K562 (cell line): ENCODE results near the gene UBE2H. TPM values are rescaled to one million over a fixed set of nuclear protein-coding genes. Genes with fewer than 3 reads are reported as not detected.

Source experiments
- ATAC-seq: fragments of 200-7000 bp; cut with Tn5 transposase; 3 replicates; pipeline ENCODE4 v1.9.1; 2020; ENCODE audit warnings: moderate library complexity
- BruUV-seq: library from RNA; stranded (reverse); fragments of 400-500 nt; replicated peaks from 2 replicates; lab custom pipeline; 2021; lab: Mats Ljungman, UMichigan
- CTCF ChIA-PET: fragments of 300-600 bp; formaldehyde crosslinking; extraction: SDS; loops from one replicate; lab custom pipeline; 2021; ENCODE audit warnings: low intra/inter-chr PET ratio; lab: Yijun Ruan, JAX
- POLR2A ChIA-PET: fragments of 300-600, 350-650 bp; sonication (Branson Sonifier 250); formaldehyde crosslinking; extraction: SDS; loops from one replicate; lab custom pipeline; 2021; ENCODE audit warnings: antibody characterized with exemption, inconsistent platforms; lab: Yijun Ruan, JAX
- DNase-seq, 4 experiments: peaks; one replicate each; pipeline versions ENCODE4 v3.0.0 to v3.0.0-alpha.2; 2011 to 2018; ENCODE audit warnings: low spot score in 3 of 4, mixed read lengths in 3 of 4; ENCODE audit errors: extremely low read depth in 1 of 4
- FAIRE-seq: peaks from 2 replicates; lab custom pipeline; 2011; peaks lifted over from hg19 to GRCh38; lab: Jason Lieb, UNC
- H2AFZ ChIP-seq: 2 replicates; pipeline ENCODE4 v1.6.0; 2011; ENCODE audit warnings: low read depth, low read length, control low read depth, inconsistent platforms
- H3K27ac ChIP-seq: fragments of 200-600 bp; 3 replicates; pipeline ENCODE4 v1.8.0; 2011; ENCODE audit warnings: low read depth, mild to moderate bottlenecking, control low read depth, inconsistent platforms, low read length, moderate library complexity, mixed read lengths; ENCODE audit errors: extremely low read depth
- H3K27me3 ChIP-seq, 2 experiments: fragments of 300-600 bp in 1 of 2; 2 replicates in 1 of 2; 3 replicates in 1 of 2; pipeline versions ENCODE4 v1.6.0 to v1.8.0; 2011; ENCODE audit warnings: inconsistent platforms in 2 of 2, low read length in 2 of 2, mild to moderate bottlenecking in 1 of 2, mixed read lengths in 1 of 2, moderate library complexity in 1 of 2; ENCODE audit not compliant: control insufficient read depth in 2 of 2, insufficient read depth in 2 of 2
- H3K36me3 ChIP-seq: fragments of 300-600 bp; 3 replicates; pipeline ENCODE4 v1.8.0; 2011; ENCODE audit warnings: mild to moderate bottlenecking, low read length, inconsistent platforms; ENCODE audit not compliant: control insufficient read depth, insufficient read depth
- H3K4me1 ChIP-seq, 2 experiments: fragments of 200-600 bp in 1 of 2; replicated peaks in 1 of 2; 2 replicates in 1 of 2; 3 replicates in 1 of 2; pipeline versions ENCODE4 v1.5.1 to v1.8.0; 2011; ENCODE audit warnings: inconsistent platforms in 2 of 2, low read length in 2 of 2, mild to moderate bottlenecking in 1 of 2, mixed read lengths in 1 of 2, moderate library complexity in 1 of 2; ENCODE audit not compliant: control insufficient read depth in 2 of 2, insufficient read depth in 2 of 2
- H3K4me2 ChIP-seq: 2 replicates; pipeline ENCODE4 v1.6.1; 2011; ENCODE audit warnings: low read length, control low read depth, inconsistent platforms, mixed read lengths; ENCODE audit not compliant: insufficient read depth
- H3K4me3 ChIP-seq: fragments of 200-600 bp; sonication (generic), shearing (Covaris generic); 2 replicates; pipeline ENCODE4 v1.5.1; 2016; ENCODE audit warnings: control low read depth, inconsistent platforms
- H3K79me2 ChIP-seq: fragments of 200-600 bp; 3 replicates; pipeline ENCODE4 v1.8.0; 2011; ENCODE audit warnings: low read length, inconsistent platforms; ENCODE audit not compliant: control insufficient read depth, insufficient read depth
- H3K9ac ChIP-seq, 2 experiments: 2 replicates each; pipeline versions ENCODE4 v1.6.0 to v1.6.1; 2011; ENCODE audit warnings: low read depth in 2 of 2, low read length in 2 of 2, control low read depth in 1 of 2, inconsistent platforms in 1 of 2, mild to moderate bottlenecking in 1 of 2, mixed read lengths in 1 of 2; ENCODE audit not compliant: insufficient read depth in 1 of 2
- H3K9me1 ChIP-seq: one replicate; pipeline ENCODE4 v1.6.0; 2011; ENCODE audit warnings: inconsistent platforms, mild to moderate bottlenecking, low read length, moderate library complexity; ENCODE audit not compliant: control insufficient read depth, insufficient read depth
- H3K9me3 ChIP-seq: replicated peaks from 2 replicates; pipeline ENCODE4 v1.5.1; 2011; ENCODE audit warnings: low read depth, low read length, inconsistent platforms; ENCODE audit not compliant: control insufficient read depth, insufficient read depth
- H4K20me1 ChIP-seq: replicated peaks from 2 replicates; pipeline ENCODE4 v1.6.1; 2011; ENCODE audit warnings: low read length, inconsistent platforms, mixed read lengths; ENCODE audit not compliant: control insufficient read depth, insufficient read depth
- MEIS2 ChIP-seq: fragments of 450-650 bp; IDR thresholded peaks from 2 replicates; pipeline ENCODE4 v1.6.1; 2014; ENCODE audit warnings: mild to moderate bottlenecking; ENCODE audit not compliant: partially characterized antibody
- PBX2 ChIP-seq, 2 experiments: IDR thresholded peaks in 1 of 2; conservative IDR thresholded peaks in 1 of 2; 2 replicates each; pipeline ENCODE4 v1.6.1; 2016; ENCODE audit warnings: low read depth in 2 of 2, mild to moderate bottlenecking in 1 of 2, missing compliant biosample characterization in 1 of 2, missing genetic modification characterization in 1 of 2, moderate library complexity in 1 of 2
- PKNOX1 ChIP-seq: fragments of 450-650 bp; IDR thresholded peaks from 2 replicates; pipeline ENCODE4 v1.6.1; 2016
- SUPT5H ChIP-seq: fragments of 450-650 bp; IDR thresholded peaks from 2 replicates; pipeline ENCODE4 v1.6.1; 2016
- WGBS: fragments of 100-300 bp; shearing (Covaris generic); methylation state at CpG from one replicate; pipeline ENCODE4 v1.1.6; 2016; ENCODE audit warnings: low coverage, mixed read lengths; ENCODE audit not compliant: insufficient coverage; ENCODE audit errors: missing lambda C conversion rate; 5-methylcytosine and 5-hydroxymethylcytosine counted together
- in situ Hi-C: fragments of 300-500 bp; cut with MboI; formaldehyde crosslinking; loops from 4 replicates; pipeline ENCODE4 v1.15.0; 2018; ENCODE audit warnings: inconsistent platforms, mixed read lengths
- intact Hi-C: fragments of 100-400 bp; cut with micrococcal nuclease; formaldehyde crosslinking; loops from 2 replicates; pipeline ENCODE4 v1.14.2; 2022
- polyA plus RNA-seq, 8 experiments: library from polyadenylated mRNA; depleted of rRNA in 4 of 8; stranded (reverse) in 5 of 8; unstranded in 3 of 8; fragments of >200 nt; fragmentation: Nextera tagmentation in 2 of 8; fragmentation: Illumina TruSeq in 1 of 8; extraction: Ambion mirVana in 2 of 8; extraction: Trizol in 1 of 8; gene quantifications; 2 replicates each; pipeline versions ENCODE4 v1.2.1 to v1.2.3, GENCODE V29; 2011 to 2014; ENCODE audit warnings: inconsistent platforms in 1 of 8, missing spikeins in 1 of 8
- total RNA-seq, 7 experiments: library from RNA; depleted of rRNA in 6 of 7; stranded (reverse); fragments of >200 nt in 6 of 7; fragmentation: Illumina TruSeq in 2 of 7; extraction: Trizol in 2 of 7; gene quantifications; 2 replicates each; pipeline versions ENCODE4 v1.2.1 to v1.2.3, GENCODE V29; 2011 to 2021; ENCODE audit warnings: low replicate concordance in 1 of 7

The UBE2H gene
- total and polyA plus RNA-seq, 9 of the 15 experiments (the other 6 are each of a cell fraction or from before 2014, with no cell fraction given), result 6.3 to 33.0 (median 13.3) TPM

- CTCF ChIA-PET, result no interaction called here
- 45% methylated on average over 6 of the region's 6 CpGs for WGBS
- TF ChIP-seq PBX2 (CRISPR knock-in tag; IDR thresholded peaks at IDR 0.05; ENCODE audit: low read depth) (no peak), PBX2 (tag; conservative IDR thresholded peaks at IDR 0.05; ENCODE audit: low read depth) (peak; percentile 71), SUPT5H (no peak), PKNOX1 (peak; percentile 37; the same call in 1 of the 2 replicates), MEIS2 (peak; percentile 62)
- TF ChIP-seq, all 486 proteins: peak for 3
- POLR2A ChIA-PET, result interaction anchor here (0.6 to 1.0 kb wide), 4 partner anchors 9 to 1346 kb away, joined by 3 to 4 read pairs (median 3); no protein-coding TSS in a partner anchor
- in situ Hi-C loops (no loop called here), intact Hi-C loops (no loop called here)
- DNase-seq (no peak), FAIRE-seq (no peak), ATAC-seq (peak; percentile 24; the same call in 2 of the 3 replicates)
- BruUV-seq, result no TSS peak
- no peak overlapping the region; a peak in 1 of 4 replicates for H3K9ac ChIP-seq
- peaks cover 8 to 26% of the 10 kb centered on the region in 2 experiments; a peak in 3 of 5 replicates for H3K4me1 ChIP-seq
- H3K9me1 ChIP-seq, result no peaks in the 10 kb centered on the region
- H3K9me3 ChIP-seq, result no peaks in the 10 kb centered on the region
- H3K27ac ChIP-seq, result no peak overlapping the region
- no peak overlapping the region for H3K4me3 ChIP-seq
- no peaks in the 10 kb centered on the region for H3K27me3 ChIP-seq
- H3K4me2 ChIP-seq, result no peak overlapping the region
- H2AFZ ChIP-seq, result no peak overlapping the region
- H3K36me3 ChIP-seq, result no peaks in the 10 kb centered on the region
- no peaks in the 10 kb centered on the region for H3K79me2 ChIP-seq
- H4K20me1 ChIP-seq, result 0 out of 2 replicates have a peak, but pooled peaks cover 3% of the 10 kb centered on the region
Observed at GRCh38 chr7:129789000-129789399, 163.8 kb downstream of the UBE2H start.
